Measurements from ENCODE around the gene CDH24. TPM values are rescaled to one million over a fixed set of nuclear protein-coding genes. Genes with fewer than 3 reads are reported as not detected.

The CDH24 gene
- total and polyA plus RNA-seq, 2 of the 13 experiments (the other 11 are each of a cell fraction or from before 2014, with no cell fraction given): 0.69 to 0.99 TPM

DNA sequence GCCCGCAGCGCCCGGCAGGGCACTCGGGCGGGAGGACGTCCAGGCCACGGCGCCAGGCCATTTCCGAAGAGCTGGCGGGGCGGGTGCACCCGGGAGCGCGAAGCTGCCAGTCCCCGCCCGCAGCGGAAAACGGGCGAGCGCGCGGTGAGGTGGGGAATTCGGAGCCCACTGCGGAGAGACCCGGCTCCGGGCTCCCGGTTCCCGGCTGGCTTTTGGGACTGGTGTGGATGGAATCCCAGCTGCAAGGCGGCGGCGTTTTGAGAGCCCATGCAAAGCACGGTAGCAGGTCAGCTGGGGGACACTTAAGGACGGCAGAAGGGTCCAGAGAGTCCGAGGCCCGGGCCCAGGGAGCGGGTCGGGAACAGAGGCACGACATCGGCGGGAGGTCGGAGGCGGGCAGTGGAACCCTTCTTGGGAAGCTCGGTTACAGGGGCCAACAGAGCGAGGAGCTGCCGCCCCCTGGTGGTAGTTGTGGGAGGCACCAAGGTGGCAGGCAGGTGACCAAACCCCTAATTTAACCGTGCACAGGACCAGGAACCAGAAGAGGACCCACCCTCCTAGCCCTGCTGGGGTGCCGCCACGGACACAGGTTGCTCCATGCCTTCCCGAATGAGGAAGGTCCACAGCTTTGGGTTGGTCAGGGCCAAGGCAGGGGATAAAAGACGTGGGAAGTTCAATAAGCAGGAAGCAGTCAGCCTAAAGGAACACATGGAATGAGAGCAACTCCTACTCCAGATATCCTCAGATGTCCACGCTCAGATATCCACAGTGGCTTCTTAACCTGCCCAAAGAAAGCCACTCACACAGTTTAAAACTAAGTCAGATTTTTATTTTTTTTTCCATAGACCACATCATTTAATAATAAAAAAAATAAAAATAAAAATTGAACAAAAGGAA, 685 bp upstream of the CDH24 start (continued):
- TF ChIP-seq GABPA (IDR thresholded peaks at IDR 0.05; ENCODE audit: low read depth, low read length): no peak
- no peak for TF ChIP-seq GABPA (CRISPR knock-in tag; IDR thresholded peaks at IDR 0.05; ENCODE audit: low read depth)
- TF ChIP-seq ZNF34 (CRISPR knock-in tag; IDR thresholded peaks at IDR 0.05; ENCODE audit: borderline replicate concordance): peak; percentile 94
- TF ChIP-seq, protein P1, sequence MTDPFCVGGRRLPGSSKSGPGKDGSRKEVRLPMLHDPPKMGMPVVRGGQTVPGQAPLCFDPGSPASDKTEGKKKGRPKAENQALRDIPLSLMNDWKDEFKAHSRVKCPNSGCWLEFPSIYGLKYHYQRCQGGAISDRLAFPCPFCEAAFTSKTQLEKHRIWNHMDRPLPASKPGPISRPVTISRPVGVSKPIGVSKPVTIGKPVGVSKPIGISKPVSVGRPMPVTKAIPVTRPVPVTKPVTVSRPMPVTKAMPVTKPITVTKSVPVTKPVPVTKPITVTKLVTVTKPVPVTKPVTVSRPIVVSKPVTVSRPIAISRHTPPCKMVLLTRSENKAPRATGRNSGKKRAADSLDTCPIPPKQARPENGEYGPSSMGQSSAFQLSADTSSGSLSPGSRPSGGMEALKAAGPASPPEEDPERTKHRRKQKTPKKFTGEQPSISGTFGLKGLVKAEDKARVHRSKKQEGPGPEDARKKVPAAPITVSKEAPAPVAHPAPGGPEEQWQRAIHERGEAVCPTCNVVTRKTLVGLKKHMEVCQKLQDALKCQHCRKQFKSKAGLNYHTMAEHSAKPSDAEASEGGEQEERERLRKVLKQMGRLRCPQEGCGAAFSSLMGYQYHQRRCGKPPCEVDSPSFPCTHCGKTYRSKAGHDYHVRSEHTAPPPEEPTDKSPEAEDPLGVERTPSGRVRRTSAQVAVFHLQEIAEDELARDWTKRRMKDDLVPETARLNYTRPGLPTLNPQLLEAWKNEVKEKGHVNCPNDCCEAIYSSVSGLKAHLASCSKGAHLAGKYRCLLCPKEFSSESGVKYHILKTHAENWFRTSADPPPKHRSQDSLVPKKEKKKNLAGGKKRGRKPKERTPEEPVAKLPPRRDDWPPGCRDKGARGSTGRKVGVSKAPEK (CRISPR knock-in tag; IDR thresholded peaks at IDR 0.05; ENCODE audit: borderline replicate concordance): peak; percentile 100; the same call in 1 of the 2 replicates
- TF ChIP-seq ZNF816 (CRISPR knock-in tag; IDR thresholded peaks at IDR 0.05; ENCODE audit: borderline replicate concordance): no peak; the same call in 1 of the 2 replicates
- peak in 1 of 2 experiments; percentile 66; a peak in 1 of 4 replicates for TF ChIP-seq EP300 (IDR thresholded peaks at IDR 0.05; ENCODE audit: low read depth in 2 of 2, low read length in 2 of 2)
- TF ChIP-seq EP300 (CRISPR knock-in tag; IDR thresholded peaks at IDR 0.05; ENCODE audit: borderline replicate concordance): 0 out of 2 replicates have a peak, but pooled peaks have one; percentile 32
- TF ChIP-seq ZNF577 (CRISPR knock-in tag; IDR thresholded peaks at IDR 0.05; ENCODE audit: borderline replicate concordance, low read depth): 0 out of 2 replicates have a peak, but pooled peaks have one; percentile 23
- TF ChIP-seq ZNF343 (CRISPR knock-in tag; IDR thresholded peaks at IDR 0.05): peak; percentile 87; the same call in 1 of the 2 replicates
- TF ChIP-seq, protein P2, sequence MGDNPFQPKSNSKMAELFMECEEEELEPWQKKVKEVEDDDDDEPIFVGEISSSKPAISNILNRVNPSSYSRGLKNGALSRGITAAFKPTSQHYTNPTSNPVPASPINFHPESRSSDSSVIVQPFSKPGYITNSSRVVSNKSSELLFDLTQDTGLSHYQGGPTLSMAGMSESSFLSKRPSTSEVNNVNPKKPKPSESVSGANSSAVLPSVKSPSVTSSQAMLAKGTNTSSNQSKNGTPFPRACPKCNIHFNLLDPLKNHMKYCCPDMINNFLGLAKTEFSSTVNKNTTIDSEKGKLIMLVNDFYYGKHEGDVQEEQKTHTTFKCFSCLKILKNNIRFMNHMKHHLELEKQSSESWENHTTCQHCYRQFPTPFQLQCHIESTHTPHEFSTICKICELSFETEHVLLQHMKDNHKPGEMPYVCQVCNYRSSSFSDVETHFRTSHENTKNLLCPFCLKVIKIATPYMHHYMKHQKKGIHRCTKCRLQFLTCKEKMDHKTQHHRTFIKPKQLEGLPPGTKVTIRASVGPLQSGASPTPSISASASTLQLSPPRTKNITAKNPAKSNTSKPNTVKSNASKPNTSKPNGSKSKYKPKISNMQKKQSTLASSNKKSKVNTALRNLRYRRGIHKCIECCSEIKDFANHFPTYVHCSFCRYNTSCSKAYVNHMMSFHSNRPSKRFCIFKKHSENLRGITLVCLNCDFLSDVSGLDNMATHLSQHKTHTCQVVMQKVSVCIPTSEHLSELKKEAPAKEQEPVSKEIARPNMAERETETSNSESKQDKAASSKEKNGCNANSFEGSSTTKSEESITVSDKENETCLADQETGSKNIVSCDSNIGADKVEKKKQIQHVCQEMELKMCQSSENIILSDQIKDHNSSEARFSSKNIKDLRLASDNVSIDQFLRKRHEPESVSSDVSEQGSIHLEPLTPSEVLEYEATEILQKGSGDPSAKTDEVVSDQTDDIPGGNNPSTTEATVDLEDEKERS (CRISPR knock-in tag; IDR thresholded peaks at IDR 0.05): peak; percentile 66
- peak; percentile 79 for TF ChIP-seq ZFX (CRISPR knock-in tag; IDR thresholded peaks at IDR 0.05; ENCODE audit: low read depth)
- peak; percentile 100 for TF ChIP-seq KDM2A (CRISPR knock-in tag; IDR thresholded peaks at IDR 0.05; ENCODE audit: borderline replicate concordance, low read depth)
- TF ChIP-seq POLR2AphosphoS2 (IDR thresholded peaks at IDR 0.05; ENCODE audit: low read depth, low read length): peak; percentile 70; the same call in 1 of the 2 replicates
- TF ChIP-seq SP1 (IDR thresholded peaks at IDR 0.05): no peak
- peak; percentile 60 for TF ChIP-seq SP1 (CRISPR knock-in tag; IDR thresholded peaks at IDR 0.05)
- TF ChIP-seq PAWR (CRISPR knock-in tag; IDR thresholded peaks at IDR 0.05; ENCODE audit: borderline replicate concordance): peak; percentile 94; the same call in 1 of the 2 replicates
- peak; percentile 47 for TF ChIP-seq GMEB1 (CRISPR knock-in tag; IDR thresholded peaks at IDR 0.05; ENCODE audit: borderline replicate concordance)
- TF ChIP-seq CC2D1A (CRISPR knock-in tag; IDR thresholded peaks at IDR 0.05): no peak; the same call in 1 of the 2 replicates
- TF ChIP-seq GTF3A (CRISPR knock-in tag; conservative IDR thresholded peaks at IDR 0.05): peak; percentile 92
- no peak for TF ChIP-seq CERS6 (CRISPR knock-in tag; IDR thresholded peaks at IDR 0.05)
